ENCODE data around the gene UBXN1. TPM values are rescaled to one million over a fixed set of nuclear protein-coding genes. Genes with fewer than 3 reads are reported as not detected.

Gene UBXN1
- total and polyA plus RNA-seq, 10 of the 15 experiments (the other 5 are each of a cell fraction or from before 2014, with no cell fraction given) = 7.0 to 173 (median 106) TPM

- FAIRE-seq (no peak), ATAC-seq (no peak), DNase-seq (ENCODE audit: low read depth, low spot score) (no peak)
- in situ Hi-C loops (cut with MboI) = no loop called here
- ChIA-PET POLR2A (interaction anchor here (0.6 to 16.2 kb wide), 9 partner anchors 8 to 89 kb away, joined by 3 to 295 read pairs (median 9); partner anchors contain the start of genes C11orf98, CSKMT, GANAB and INTS5), RAD21 (ENCODE audit: unreplicated experiment) (interaction anchor here (0.6 to 1.6 kb wide), 3 partner anchors 8 to 122 kb away, joined by 3 to 6 read pairs (median 3); partner anchors contain the start of genes C11orf98 and CSKMT), CTCF (interaction anchor here (1.2 to 2.5 kb wide), 4 partner anchors 10 to 292 kb away, joined by 3 to 9 read pairs (median 4); no protein-coding TSS in a partner anchor), SMC1A (ENCODE audit: uncharacterized antibody, unreplicated experiment) (interaction anchor here (1.0 to 1.5 kb wide), 5 partner anchors 21 to 278 kb away, joined by 3 to 6 read pairs (median 4); partner anchors contain the start of gene HNRNPUL2)
- no peak for TF ChIP-seq CBX3 (IDR thresholded peaks at IDR 0.05; ENCODE audit: borderline replicate concordance, low read depth)
- no peak for TF ChIP-seq IRF4 (IDR thresholded peaks at IDR 0.05; ENCODE audit: low read depth, low read length)
- no peak for TF ChIP-seq KLF5 (IDR thresholded peaks at IDR 0.05; ENCODE audit: partially characterized antibody)
- TF ChIP-seq STAT3 (IDR thresholded peaks at IDR 0.05; ENCODE audit: low read depth, low read length) = no peak
- no peak for TF ChIP-seq POLR2A (IDR thresholded peaks at IDR 0.05; ENCODE audit: low read depth, low read length)
- TF ChIP-seq EED (IDR thresholded peaks at IDR 0.05; ENCODE audit: low read depth) = no peak
- no peak for TF ChIP-seq MYB (IDR thresholded peaks at IDR 0.05; ENCODE audit: borderline replicate concordance, low read depth, low read length)
- TF ChIP-seq HDAC2 (IDR thresholded peaks at IDR 0.05) = no peak
- no peak for TF ChIP-seq SPI1 (IDR thresholded peaks at IDR 0.05; ENCODE audit: borderline replicate concordance, insufficient read depth, low read depth, low read length)
- no peak for TF ChIP-seq SIX5 (IDR thresholded peaks at IDR 0.05; ENCODE audit: low read depth, low read length, severe bottlenecking)
- TF ChIP-seq, protein P1, sequence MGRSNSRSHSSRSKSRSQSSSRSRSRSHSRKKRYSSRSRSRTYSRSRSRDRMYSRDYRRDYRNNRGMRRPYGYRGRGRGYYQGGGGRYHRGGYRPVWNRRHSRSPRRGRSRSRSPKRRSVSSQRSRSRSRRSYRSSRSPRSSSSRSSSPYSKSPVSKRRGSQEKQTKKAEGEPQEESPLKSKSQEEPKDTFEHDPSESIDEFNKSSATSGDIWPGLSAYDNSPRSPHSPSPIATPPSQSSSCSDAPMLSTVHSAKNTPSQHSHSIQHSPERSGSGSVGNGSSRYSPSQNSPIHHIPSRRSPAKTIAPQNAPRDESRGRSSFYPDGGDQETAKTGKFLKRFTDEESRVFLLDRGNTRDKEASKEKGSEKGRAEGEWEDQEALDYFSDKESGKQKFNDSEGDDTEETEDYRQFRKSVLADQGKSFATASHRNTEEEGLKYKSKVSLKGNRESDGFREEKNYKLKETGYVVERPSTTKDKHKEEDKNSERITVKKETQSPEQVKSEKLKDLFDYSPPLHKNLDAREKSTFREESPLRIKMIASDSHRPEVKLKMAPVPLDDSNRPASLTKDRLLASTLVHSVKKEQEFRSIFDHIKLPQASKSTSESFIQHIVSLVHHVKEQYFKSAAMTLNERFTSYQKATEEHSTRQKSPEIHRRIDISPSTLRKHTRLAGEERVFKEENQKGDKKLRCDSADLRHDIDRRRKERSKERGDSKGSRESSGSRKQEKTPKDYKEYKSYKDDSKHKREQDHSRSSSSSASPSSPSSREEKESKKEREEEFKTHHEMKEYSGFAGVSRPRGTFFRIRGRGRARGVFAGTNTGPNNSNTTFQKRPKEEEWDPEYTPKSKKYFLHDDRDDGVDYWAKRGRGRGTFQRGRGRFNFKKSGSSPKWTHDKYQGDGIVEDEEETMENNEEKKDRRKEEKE (IDR thresholded peaks at IDR 0.05) = no peak
- TF ChIP-seq RCOR1 (conservative IDR thresholded peaks at IDR 0.05; ENCODE audit: low read depth, low read length) = no peak
- BruUV-seq (replicated peaks) = no TSS peak
- no peak overlapping the region for H3K27ac ChIP-seq (ENCODE audit: control insufficient read depth, insufficient read depth)
- no peak overlapping the region for H2AFZ ChIP-seq (ENCODE audit: control insufficient read depth, low read depth, low read length)
- H3K4me3 ChIP-seq = peak overlapping the region; percentile 88; the same call in 1 of the 2 replicates
- peaks cover 26% of the 10 kb centered on the region for H3K4me1 ChIP-seq (ENCODE audit: control insufficient read depth, insufficient read depth, low read length)
- no peaks in the 10 kb centered on the region for H3K27me3 ChIP-seq (replicated peaks in 1 of 2; ENCODE audit: control insufficient read depth in 2 of 2, insufficient read depth in 2 of 2, low read length in 1 of 2)
- no peaks in the 10 kb centered on the region; the same call in 1 of the 2 replicates for H4K20me1 ChIP-seq (ENCODE audit: control insufficient read depth, insufficient read depth)
- H3K4me2 ChIP-seq (ENCODE audit: control insufficient read depth, insufficient read depth) = peak overlapping the region; percentile 64
- H3K36me3 ChIP-seq (ENCODE audit: control insufficient read depth in 2 of 2, insufficient read depth in 2 of 2, low read length in 1 of 2) = peaks cover 0 to 10% of the 10 kb centered on the region in 2 experiments; a peak in 1 of 4 replicates
- intact Hi-C loops (cut with micrococcal nuclease; ENCODE audit: unreplicated experiment) = loop anchor here (5.0 kb wide), 2 partner anchors 61 to 189 kb away; partner anchors contain the start of genes EML3 and ROM1
- 69% methylated on average over 2 of the region's 2 CpGs for WGBS (ENCODE audit: insufficient coverage, insufficient replicate concordance, low lambda C conversion rate, missing lambda C conversion rate)
- peaks cover 42% of the 10 kb centered on the region for H3K79me2 ChIP-seq (ENCODE audit: control insufficient read depth, insufficient read depth, low read length)
- no peak overlapping the region for H3K9ac ChIP-seq (ENCODE audit: control insufficient read depth, insufficient read depth, low read length)
- no peaks in the 10 kb centered on the region for H3K9me3 ChIP-seq (replicated peaks; ENCODE audit: control insufficient read depth, insufficient read depth, low read length)
Observed at GRCh38 chr11:62673196-62673525, 5.7 kb downstream of the UBXN1 start.
